Brain microvascular endothelial cell (primary cell): ENCODE data around the gene LYZL1.

Source experiments
- DNase-seq: peaks from one replicate; pipeline ENCODE4 v3.0.0-alpha.2; 2020
- H3K27ac ChIP-seq: fragments of 250-450 bp; sonication (Bioruptor Pico); 2 replicates; pipeline ENCODE4 v1.5.1; 2020; ENCODE audit warnings: mild to moderate bottlenecking, moderate library complexity
- H3K27me3 ChIP-seq: fragments of 250-450 bp; sonication (Bioruptor Pico); replicated peaks from 2 replicates; pipeline ENCODE4 v1.5.1; 2020; ENCODE audit warnings: mild to moderate bottlenecking
- H3K36me3 ChIP-seq: fragments of 250-450 bp; sonication (Bioruptor Pico); replicated peaks from 2 replicates; pipeline ENCODE4 v1.5.1; 2020; ENCODE audit warnings: mild to moderate bottlenecking
- H3K4me3 ChIP-seq: 2 replicates; pipeline ENCODE4 v1.5.1; 2011; ENCODE audit warnings: low read depth, mild to moderate bottlenecking, control low read depth, low read length, moderate library complexity
- CTCF ChIP-seq: IDR thresholded peaks from 2 replicates; pipeline ENCODE4 v1.5.1; 2011; ENCODE audit warnings: low read depth, mild to moderate bottlenecking, moderate library complexity, low read length, control low read depth, inconsistent platforms; ENCODE audit errors: missing control alignments
- in situ Hi-C: cut with HindIII; loops from 2 replicates; pipeline ENCODE4 v1.10.0; 2017; ENCODE audit warnings: low sequenced_read_pairs, low pct_ligation_motif_present

LYZL1 gene

GRCh38 chr10:29345910-29346209 lies 57.0 kb downstream of the LYZL1 start:
- no peak for DNase-seq
- in situ Hi-C loops = no loop called here
- no peak for TF ChIP-seq CTCF
- Histone ChIP-seq H3K27me3 (no peaks in the 10 kb centered on the region), H3K36me3 (no peaks in the 10 kb centered on the region), H3K4me3 (no peak overlapping the region), H3K27ac (no peak overlapping the region)

GRCh38 chr10:29346296-29347001 lies 57.6 kb downstream of the LYZL1 start:
- Histone ChIP-seq H3K36me3 (no peaks in the 10 kb centered on the region), H3K27ac (no peak overlapping the region), H3K27me3 (no peaks in the 10 kb centered on the region), H3K4me3 (no peak overlapping the region)
- DNase-seq = no peak
- TF ChIP-seq CTCF = no peak
- in situ Hi-C loops = no loop called here

GRCh38 chr10:29348836-29349235 lies 60.0 kb downstream of the LYZL1 start:
- no peak for DNase-seq
- no peak for TF ChIP-seq CTCF
- Histone ChIP-seq H3K36me3 (no peaks in the 10 kb centered on the region), H3K4me3 (no peak overlapping the region), H3K27ac (no peak overlapping the region), H3K27me3 (no peaks in the 10 kb centered on the region)
- in situ Hi-C loops = no loop called here

GRCh38 chr10:29353305-29353704 lies 64.4 kb downstream of the LYZL1 start:
- no peak overlapping the region for H3K4me3 ChIP-seq
- no peaks in the 10 kb centered on the region for H3K36me3 ChIP-seq
- TF ChIP-seq CTCF = no peak
- H3K27me3 ChIP-seq = no peaks in the 10 kb centered on the region
- in situ Hi-C loops = no loop called here
- no peak overlapping the region for H3K27ac ChIP-seq
- no peak for DNase-seq

- H3K4me3 ChIP-seq = no peak overlapping the region
- in situ Hi-C loops = no loop called here
Observed at GRCh38 chr10:29353887-29354561, 65.2 kb downstream of the LYZL1 start.

More at GRCh38 chr10:29353887-29354561, 65.2 kb downstream of the LYZL1 start:
- DNase-seq = no peak
- Histone ChIP-seq H3K27ac (no peak overlapping the region), H3K27me3 (no peaks in the 10 kb centered on the region), H3K36me3 (no peaks in the 10 kb centered on the region)
- TF ChIP-seq CTCF = no peak
